ENCODE data around the gene ABCC3. TPM values are rescaled to one million over a fixed set of nuclear protein-coding genes. Genes with fewer than 3 reads are reported as not detected.

Gene ABCC3
- polyA plus RNA-seq, 1 donor = 0.39 TPM

- DNase-seq (ENCODE audit: low read depth) = no peak
Measured at GRCh38 chr17:50737118-50737698, 102.5 kb downstream of the ABCC3 start.

GRCh38 chr17:50739098-50739497 is 104.4 kb downstream of the ABCC3 start:
- no peak for DNase-seq (ENCODE audit: low read depth)

Other genes starting within 250 kb of the ABCC3 start
- gene LRRC59, start 237.4 kb upstream of the ABCC3 start, polyA plus RNA-seq (ENCODE audit: insufficient read length) = 44.4 TPM
- 62.3 TPM for gene ACSF2, start 208.7 kb upstream of the ABCC3 start, polyA plus RNA-seq (ENCODE audit: insufficient read length)
- gene CHAD, start 166.0 kb upstream of the ABCC3 start, polyA plus RNA-seq (ENCODE audit: insufficient read length) = 4.0 TPM
- 37.3 TPM for gene RSAD1, start 156.0 kb upstream of the ABCC3 start, polyA plus RNA-seq (ENCODE audit: insufficient read length)
- gene MYCBPAP, start 126.4 kb upstream of the ABCC3 start, polyA plus RNA-seq (ENCODE audit: insufficient read length) = 0.52 TPM
- 0.97 TPM for gene EPN3, start 102.1 kb upstream of the ABCC3 start, polyA plus RNA-seq (ENCODE audit: insufficient read length)
- gene SPATA20, start 87.7 kb upstream of the ABCC3 start, polyA plus RNA-seq (ENCODE audit: insufficient read length) = 24.3 TPM
- gene CACNA1G, start 74.2 kb upstream of the ABCC3 start, polyA plus RNA-seq (ENCODE audit: insufficient read length) = 6.6 TPM
- 44.4 TPM for gene ANKRD40, start 73.0 kb downstream of the ABCC3 start, polyA plus RNA-seq (ENCODE audit: insufficient read length)
- 299 TPM for gene LUC7L3, start 84.7 kb downstream of the ABCC3 start, polyA plus RNA-seq (ENCODE audit: insufficient read length)
- 0.30 TPM for gene ANKRD40CL, start 132.6 kb downstream of the ABCC3 start, polyA plus RNA-seq (ENCODE audit: insufficient read length)
- 1.2 TPM for gene WFIKKN2, start 200.7 kb downstream of the ABCC3 start, polyA plus RNA-seq (ENCODE audit: insufficient read length)
- 64.6 TPM for gene TOB1, start 231.5 kb downstream of the ABCC3 start, polyA plus RNA-seq (ENCODE audit: insufficient read length)